Liver (tissue), 3 donors: ENCODE data around the gene AGAP9.
"Not testable (repeated sequence)": the region's sequence is repeated elsewhere in the genome, so short reads cannot be mapped to it uniquely, and the experiment has no call there.

Experiments used
- ATF3 ChIP-seq: IDR thresholded peaks from 2 replicates; pipeline ENCODE4 v1.6.1; 2016; ENCODE audit warnings: antibody characterized with exemption
- CTCF ChIP-seq: fragments of 150-350 bp; IDR thresholded peaks from 2 replicates; pipeline ENCODE4 v1.5.1; 2017; ENCODE audit warnings: improper control_type of control experiment, low read depth, low read length; ENCODE audit not compliant: missing input control
- GABPA ChIP-seq, 2 donors: IDR thresholded peaks in 1 of 2; conservative IDR thresholded peaks in 1 of 2; 2 replicates each; pipeline ENCODE4 v1.6.1; 2016; ENCODE audit warnings: antibody characterized with exemption in 2 of 2, mild to moderate bottlenecking in 1 of 2, moderate library complexity in 1 of 2
- JUND ChIP-seq, 2 donors: IDR thresholded peaks; 2 replicates each; pipeline ENCODE4 v1.6.1; 2016; ENCODE audit warnings: antibody characterized with exemption in 2 of 2
- RAD21 ChIP-seq, 2 donors: IDR thresholded peaks; 2 replicates each; pipeline ENCODE4 v1.6.1; 2016; ENCODE audit warnings: antibody characterized with exemption in 2 of 2, mild to moderate bottlenecking in 2 of 2
- REST ChIP-seq: IDR thresholded peaks from 2 replicates; pipeline ENCODE4 v1.6.1; 2016; ENCODE audit warnings: antibody characterized with exemption, mild to moderate bottlenecking
- TAF1 ChIP-seq: conservative IDR thresholded peaks from 2 replicates; pipeline ENCODE4 v1.6.1; 2016; ENCODE audit warnings: antibody characterized with exemption, mild to moderate bottlenecking
- ZBTB33 ChIP-seq: IDR thresholded peaks from 2 replicates; pipeline ENCODE4 v1.6.1; 2016; ENCODE audit warnings: antibody characterized with exemption
- donor health status: healthy.
- donor health status: healthy.

GRCh38 chr10:47557616-47558015 lies 34.2 kb upstream of the AGAP9 start:
- TF ChIP-seq CTCF; ATF3; TAF1; JUND (IDR thresholded peaks at IDR 0.05); REST; RAD21 (IDR thresholded peaks at IDR 0.05); GABPA (IDR thresholded peaks at IDR 0.05 in 1 of 2, conservative IDR thresholded peaks at IDR 0.05 in 1 of 2); ZBTB33: not testable (repeated sequence)
